Astrocyte of the cerebellum (primary cell): ENCODE data around the gene LRRC72.

Experiments
- DNase-seq: peaks from one replicate; pipeline ENCODE4 v3.0.0-alpha.2; 2011; ENCODE audit warnings: low read depth
- H3K4me3 ChIP-seq: 2 replicates; pipeline ENCODE4 v1.5.1; 2011; ENCODE audit warnings: mild to moderate bottlenecking, low read depth, low read length, moderate library complexity
- CTCF ChIP-seq: IDR thresholded peaks from 2 replicates; pipeline ENCODE4 v1.5.1; 2012; ENCODE audit warnings: low read length, low read depth, moderate library complexity, mild to moderate bottlenecking; ENCODE audit errors: missing control alignments
- in situ Hi-C: cut with HindIII; loops from 2 replicates; pipeline ENCODE4 v1.10.0; 2017; ENCODE audit warnings: low sequenced_read_pairs

LRRC72 gene

GRCh38 chr7:16564023-16564380 is 37.4 kb downstream of the LRRC72 start:
- TF ChIP-seq CTCF, result no peak
- in situ Hi-C loops, result loop anchor here (25.0 kb wide), 2 partner anchors 152 to 477 kb away; partner anchors contain the start of gene CRPPA
- DNase-seq, result no peak
- H3K4me3 ChIP-seq, result no peak overlapping the region

- in situ Hi-C loops, result loop anchor here (25.0 kb wide), 2 partner anchors 153 to 478 kb away; partner anchors contain the start of gene CRPPA
- no peak overlapping the region for H3K4me3 ChIP-seq
- peak; percentile 63 for TF ChIP-seq CTCF
- peak; percentile 16 for DNase-seq
Measured at GRCh38 chr7:16564909-16565426, 38.3 kb downstream of the LRRC72 start.

- DNase-seq, result no peak
- H3K4me3 ChIP-seq, result no peak overlapping the region
- TF ChIP-seq CTCF, result no peak
- in situ Hi-C loops, result loop anchor here (25.0 kb wide), 2 partner anchors 160 to 485 kb away; partner anchors contain the start of gene CRPPA
Measured at GRCh38 chr7:16571941-16572340, 45.3 kb downstream of the LRRC72 start.

GRCh38 chr7:16579216-16579615 is 52.6 kb downstream of the LRRC72 start:
- in situ Hi-C loops, result no loop called here
- H3K4me3 ChIP-seq, result no peak overlapping the region
- TF ChIP-seq CTCF, result no peak
- DNase-seq, result no peak

GRCh38 chr7:16581286-16581685 is 54.7 kb downstream of the LRRC72 start:
- H3K4me3 ChIP-seq, result no peak overlapping the region
- in situ Hi-C loops, result no loop called here
- no peak for DNase-seq
- TF ChIP-seq CTCF, result no peak

GRCh38 chr7:16583834-16584233 is 57.2 kb downstream of the LRRC72 start:
- in situ Hi-C loops, result no loop called here
- no peak for TF ChIP-seq CTCF
- H3K4me3 ChIP-seq, result no peak overlapping the region
- no peak for DNase-seq
